Liver (tissue), 9 donors: ENCODE measurements around the gene ENDOG. TPM values are rescaled to one million over a fixed set of nuclear protein-coding genes. Genes with fewer than 3 reads are reported as not detected.

Source experiments
- DNase-seq: peaks from one replicate; pipeline ENCODE4 v3.0.0-alpha.2; 2017; ENCODE audit warnings: low spot score
- H3K27ac ChIP-seq, 2 donors: one replicate each; pipeline ENCODE4 v1.7.0; 2013; ENCODE audit warnings: inconsistent platforms in 2 of 2, low read length in 2 of 2, control low read depth in 1 of 2, low read depth in 1 of 2, mild to moderate bottlenecking in 1 of 2
- H3K27me3 ChIP-seq, 4 donors: one replicate each; pipeline versions ENCODE4 v1.6.1 to v1.7.0; 2013; ENCODE audit warnings: low read length in 3 of 4, inconsistent platforms in 1 of 4, mild to moderate bottlenecking in 1 of 4, moderate library complexity in 1 of 4; ENCODE audit not compliant: control insufficient read depth in 4 of 4, insufficient read depth in 4 of 4
- H3K36me3 ChIP-seq, 4 donors: one replicate each; pipeline versions ENCODE4 v1.6.1 to v1.7.0; 2013; ENCODE audit warnings: low read length in 3 of 4, mild to moderate bottlenecking in 3 of 4, low read depth in 1 of 4, moderate library complexity in 1 of 4; ENCODE audit not compliant: control insufficient read depth in 4 of 4, insufficient read depth in 3 of 4
- H3K4me1 ChIP-seq, 4 donors: one replicate each; pipeline versions ENCODE4 v1.6.1 to v1.7.0; 2013; ENCODE audit warnings: low read length in 3 of 4, mild to moderate bottlenecking in 3 of 4, moderate library complexity in 1 of 4; ENCODE audit not compliant: control insufficient read depth in 4 of 4, insufficient read depth in 4 of 4
- H3K4me3 ChIP-seq, 3 donors: one replicate each; pipeline versions ENCODE4 v1.6.1 to v1.7.0; 2013; ENCODE audit warnings: low read length in 3 of 3, control low read depth in 1 of 3, low read depth in 1 of 3, mild to moderate bottlenecking in 1 of 3
- H3K9ac ChIP-seq, 2 donors: one replicate each; pipeline ENCODE4 v1.7.0; 2013; ENCODE audit warnings: low read length in 2 of 2, mild to moderate bottlenecking in 2 of 2, moderate library complexity in 2 of 2, control low read depth in 1 of 2, low read depth in 1 of 2
- H3K9me3 ChIP-seq, 4 donors: one replicate each; pipeline versions ENCODE4 v1.6.1 to v1.7.0; 2013; ENCODE audit warnings: low read length in 3 of 4; ENCODE audit not compliant: control insufficient read depth in 4 of 4
- EGR1 ChIP-seq, 2 donors: IDR thresholded peaks; 2 replicates each; pipeline ENCODE4 v1.6.1; 2016 to 2018; ENCODE audit warnings: antibody characterized with exemption in 2 of 2, low read depth in 2 of 2
- FOXA1 ChIP-seq: IDR thresholded peaks from 2 replicates; pipeline ENCODE4 v1.6.1; 2016; ENCODE audit warnings: antibody characterized with exemption
- FOXA2 ChIP-seq: IDR thresholded peaks from 2 replicates; pipeline ENCODE4 v1.6.1; 2016; ENCODE audit warnings: antibody characterized with exemption
- GABPA ChIP-seq, 2 donors: IDR thresholded peaks in 1 of 2; conservative IDR thresholded peaks in 1 of 2; 2 replicates each; pipeline ENCODE4 v1.6.1; 2016; ENCODE audit warnings: antibody characterized with exemption in 2 of 2, mild to moderate bottlenecking in 1 of 2, moderate library complexity in 1 of 2
- HNF4A ChIP-seq, 2 donors: conservative IDR thresholded peaks; 2 replicates each; pipeline ENCODE4 v1.6.1; 2016; ENCODE audit warnings: antibody characterized with exemption in 2 of 2, mild to moderate bottlenecking in 2 of 2
- HNF4G ChIP-seq: IDR thresholded peaks from 2 replicates; pipeline ENCODE4 v1.6.1; 2016; ENCODE audit warnings: antibody characterized with exemption
- JUND ChIP-seq, 2 donors: IDR thresholded peaks; 2 replicates each; pipeline ENCODE4 v1.6.1; 2016; ENCODE audit warnings: antibody characterized with exemption in 2 of 2
- NR2F2 ChIP-seq: IDR thresholded peaks from 2 replicates; pipeline ENCODE4 v1.6.1; 2016; ENCODE audit warnings: antibody characterized with exemption
- RAD21 ChIP-seq, 2 donors: IDR thresholded peaks; 2 replicates each; pipeline ENCODE4 v1.6.1; 2016; ENCODE audit warnings: antibody characterized with exemption in 2 of 2, mild to moderate bottlenecking in 2 of 2
- RXRA ChIP-seq, 2 donors: IDR thresholded peaks; 2 replicates each; pipeline ENCODE4 v1.6.1; 2017 to 2018; ENCODE audit warnings: antibody characterized with exemption in 2 of 2, mild to moderate bottlenecking in 1 of 2
- SP1 ChIP-seq: IDR thresholded peaks from 2 replicates; pipeline ENCODE4 v1.6.1; 2018; ENCODE audit warnings: antibody characterized with exemption, mild to moderate bottlenecking
- TAF1 ChIP-seq: conservative IDR thresholded peaks from 2 replicates; pipeline ENCODE4 v1.6.1; 2016; ENCODE audit warnings: antibody characterized with exemption, mild to moderate bottlenecking
- YY1 ChIP-seq: IDR thresholded peaks from 2 replicates; pipeline ENCODE4 v1.6.1; 2016; ENCODE audit warnings: antibody characterized with exemption, mild to moderate bottlenecking
- ZBTB33 ChIP-seq: IDR thresholded peaks from 2 replicates; pipeline ENCODE4 v1.6.1; 2016; ENCODE audit warnings: antibody characterized with exemption
- WGBS: extraction: QIAGEN DNeasy Blood & Tissue Kit; methylation state at CpG from one replicate; pipeline ENCODE4 v1.1.7; 2013; 5-methylcytosine and 5-hydroxymethylcytosine counted together
- polyA plus RNA-seq, 2 donors: library from polyadenylated mRNA; stranded (reverse) in 1 of 2; unstranded in 1 of 2; fragments of 200-250 nt in 1 of 2; fragments of >200 nt in 1 of 2; fragmentation: Nextera tagmentation in 1 of 2; extraction: Ambion mirVana in 1 of 2; gene quantifications; one replicate each; pipeline versions ENCODE4 v1.2.1 to v1.2.3, GENCODE V29; 2013 to 2015
- total RNA-seq, 2 donors: library from RNA; depleted of rRNA; stranded (reverse); fragments of >200 nt; gene quantifications; one replicate each; pipeline ENCODE4 v1.2.3, GENCODE V29; 2014
- TF ChIP-seq, protein P1 (sequence below): IDR thresholded peaks from 2 replicates; pipeline ENCODE4 v1.6.1; 2016; ENCODE audit warnings: antibody characterized with exemption
- TF ChIP-seq, protein P2 (sequence below): fragments of 150-350 bp; IDR thresholded peaks from 2 replicates; pipeline ENCODE4 v1.5.1; 2017; ENCODE audit warnings: improper control_type of control experiment, low read depth, low read length; ENCODE audit not compliant: missing input control
- TF ChIP-seq, protein P3 (sequence below): IDR thresholded peaks from 2 replicates; pipeline ENCODE4 v1.6.1; 2016; ENCODE audit warnings: antibody characterized with exemption
- donor health status: healthy.
- donor health status: healthy.
- donor health status: healthy.
- donor health status: healthy.
- donor health status: healthy.

ENDOG gene
- total and polyA plus RNA-seq, 4 donors, result 11.3 to 25.0 (median 15.0) TPM

DNA sequence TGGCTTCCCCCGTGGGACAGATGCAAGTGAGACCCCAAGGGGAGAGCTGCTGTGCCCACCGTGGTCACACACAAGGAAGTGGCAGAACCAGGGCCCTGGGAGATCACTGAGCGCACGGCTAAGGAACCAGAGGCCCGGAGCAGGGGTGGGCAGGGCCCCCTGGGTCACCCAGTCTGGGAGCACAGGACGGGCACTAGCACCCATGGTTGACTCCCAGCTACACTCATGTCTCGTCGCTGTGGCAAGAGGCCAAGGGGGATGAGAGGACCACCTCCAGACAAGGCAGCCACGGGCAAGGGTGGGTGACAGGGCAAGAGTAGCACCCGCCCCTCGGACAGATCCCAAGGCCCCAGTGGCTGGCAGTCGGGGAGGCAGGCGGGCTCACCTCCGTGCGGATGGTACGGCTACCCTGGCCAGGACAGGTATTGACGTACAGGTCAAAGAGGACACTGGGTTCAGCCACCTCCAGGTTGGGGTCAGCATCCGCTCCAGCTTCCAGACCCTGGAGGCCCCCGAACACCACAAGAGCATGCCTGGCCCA lies 5.1 kb downstream of the ENDOG start:
- no peak overlapping the region for H3K27ac ChIP-seq
- H3K36me3 ChIP-seq, result peaks cover 0 to 42% (median 15%) of the 10 kb centered on the region in 4 donors
- 60% methylated on average over 19 of the region's 19 CpGs for WGBS
- TF ChIP-seq RXRA (IDR thresholded peaks at IDR 0.05), result peak; percentile 44 to 45
- TF ChIP-seq TAF1, result no peak
- H3K4me1 ChIP-seq, result peaks cover 19 to 45% (median 32%) of the 10 kb centered on the region in 4 donors
- no peaks in the 10 kb centered on the region for H3K27me3 ChIP-seq
- no peaks in the 10 kb centered on the region for H3K9me3 ChIP-seq
- H3K9ac ChIP-seq, result no peak overlapping the region
- no peak overlapping the region for H3K4me3 ChIP-seq
- no peak for DNase-seq

- DNase-seq, result no peak
Observed at GRCh38 chr9:128823903-128824406, 5.7 kb downstream of the ENDOG start.

More at GRCh38 chr9:128823903-128824406, 5.7 kb downstream of the ENDOG start:
- Histone ChIP-seq H3K9me3 (no peaks in the 10 kb centered on the region), H3K27ac (no peak overlapping the region), H3K4me1 (peaks cover 24 to 48% (median 36%) of the 10 kb centered on the region in 4 donors), H3K4me3 (no peak overlapping the region), H3K27me3 (no peaks in the 10 kb centered on the region), H3K36me3 (peaks cover 0 to 42% (median 15%) of the 10 kb centered on the region in 4 donors), H3K9ac (no peak overlapping the region)
- TF ChIP-seq FOXA2, result peak; percentile 11
- TF ChIP-seq, protein P1, sequence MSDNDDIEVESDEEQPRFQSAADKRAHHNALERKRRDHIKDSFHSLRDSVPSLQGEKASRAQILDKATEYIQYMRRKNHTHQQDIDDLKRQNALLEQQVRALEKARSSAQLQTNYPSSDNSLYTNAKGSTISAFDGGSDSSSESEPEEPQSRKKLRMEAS, result no peak
- no peak for TF ChIP-seq EGR1 (IDR thresholded peaks at IDR 0.05; ENCODE audit: low read depth in 2 of 2)
- TF ChIP-seq RAD21 (IDR thresholded peaks at IDR 0.05), result no peak
- TF ChIP-seq HNF4G, result no peak
- peak in 1 of 2 donors; percentile 42 for TF ChIP-seq RXRA (IDR thresholded peaks at IDR 0.05)
- TF ChIP-seq SP1, result no peak
- TF ChIP-seq GABPA (IDR thresholded peaks at IDR 0.05 in 1 of 2, conservative IDR thresholded peaks at IDR 0.05 in 1 of 2), result no peak
- TF ChIP-seq, protein P2, sequence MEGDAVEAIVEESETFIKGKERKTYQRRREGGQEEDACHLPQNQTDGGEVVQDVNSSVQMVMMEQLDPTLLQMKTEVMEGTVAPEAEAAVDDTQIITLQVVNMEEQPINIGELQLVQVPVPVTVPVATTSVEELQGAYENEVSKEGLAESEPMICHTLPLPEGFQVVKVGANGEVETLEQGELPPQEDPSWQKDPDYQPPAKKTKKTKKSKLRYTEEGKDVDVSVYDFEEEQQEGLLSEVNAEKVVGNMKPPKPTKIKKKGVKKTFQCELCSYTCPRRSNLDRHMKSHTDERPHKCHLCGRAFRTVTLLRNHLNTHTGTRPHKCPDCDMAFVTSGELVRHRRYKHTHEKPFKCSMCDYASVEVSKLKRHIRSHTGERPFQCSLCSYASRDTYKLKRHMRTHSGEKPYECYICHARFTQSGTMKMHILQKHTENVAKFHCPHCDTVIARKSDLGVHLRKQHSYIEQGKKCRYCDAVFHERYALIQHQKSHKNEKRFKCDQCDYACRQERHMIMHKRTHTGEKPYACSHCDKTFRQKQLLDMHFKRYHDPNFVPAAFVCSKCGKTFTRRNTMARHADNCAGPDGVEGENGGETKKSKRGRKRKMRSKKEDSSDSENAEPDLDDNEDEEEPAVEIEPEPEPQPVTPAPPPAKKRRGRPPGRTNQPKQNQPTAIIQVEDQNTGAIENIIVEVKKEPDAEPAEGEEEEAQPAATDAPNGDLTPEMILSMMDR, result no peak
- TF ChIP-seq, protein P3, sequence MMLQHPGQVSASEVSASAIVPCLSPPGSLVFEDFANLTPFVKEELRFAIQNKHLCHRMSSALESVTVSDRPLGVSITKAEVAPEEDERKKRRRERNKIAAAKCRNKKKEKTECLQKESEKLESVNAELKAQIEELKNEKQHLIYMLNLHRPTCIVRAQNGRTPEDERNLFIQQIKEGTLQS, result no peak
- no peak for TF ChIP-seq YY1
- no peak for TF ChIP-seq ZBTB33
- no peak for TF ChIP-seq FOXA1
- TF ChIP-seq JUND (IDR thresholded peaks at IDR 0.05), result no peak
- TF ChIP-seq TAF1, result no peak
- TF ChIP-seq NR2F2, result no peak
- TF ChIP-seq HNF4A (conservative IDR thresholded peaks at IDR 0.05), result peak in 1 of 2 donors; percentile 26
- 43% methylated on average over 12 of the region's 12 CpGs for WGBS
